Stimulated activated CD8-positive, alpha-beta memory T cell treated with anti-CD3 and anti-CD28 coated beads, Interleukin-12 subunit alpha, Interleukin-12 subunit beta, amount 100 ng/mL, for 24 hours (primary cell): ENCODE data around the gene P2RX6.
"Not testable (repeated sequence)": the region's sequence is repeated elsewhere in the genome, so short reads cannot be mapped to it uniquely, and the experiment has no call there.

ENCODE experiments used
- DNase-seq: peaks from one replicate; pipeline ENCODE4 v3.0.0-alpha.2; 2020; ENCODE audit errors: extremely low read depth

P2RX6 gene

DNA sequence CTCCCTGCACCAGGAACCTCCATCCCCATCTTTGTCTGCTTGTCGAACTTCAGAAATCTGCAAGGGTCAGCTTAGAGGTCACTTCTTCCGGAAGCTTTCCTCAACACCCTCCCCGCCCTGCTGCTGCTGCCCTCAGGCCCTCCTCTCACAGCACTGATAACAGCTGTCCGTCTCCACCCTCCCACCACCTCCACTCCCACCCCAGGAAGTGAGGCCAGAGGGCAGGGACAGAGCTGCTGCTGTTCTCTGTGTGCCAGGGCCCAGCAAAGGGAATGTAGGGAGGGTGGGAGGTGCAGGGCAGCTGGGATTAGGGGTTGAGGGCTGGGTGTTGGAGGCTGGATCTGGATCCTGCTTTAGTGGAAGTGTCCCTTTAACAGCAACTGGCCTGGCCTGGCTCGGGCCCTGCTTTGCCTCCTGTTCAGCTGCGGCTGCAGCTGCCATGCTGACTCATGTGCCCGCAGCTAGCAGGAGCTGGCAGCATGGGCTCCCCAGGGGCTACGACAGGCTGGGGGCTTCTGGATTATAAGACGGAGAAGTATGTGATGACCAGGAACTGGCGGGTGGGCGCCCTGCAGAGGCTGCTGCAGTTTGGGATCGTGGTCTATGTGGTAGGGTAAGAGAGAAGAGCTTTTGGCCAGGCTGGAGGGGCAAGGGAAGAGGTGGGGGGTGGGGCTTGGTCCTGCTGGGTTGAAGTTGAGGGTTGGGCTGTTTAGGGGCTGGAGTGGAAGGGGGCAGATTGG lies at the start of gene P2RX6:
Gene P2RX6 (plus strand): TSS at position 440 of the 740 bp plus-strand sequence. CDS start 10 bp downstream, at position 450.
- DNase-seq, result no peak

GRCh38 chr22:20965888-20966855 lies 48.8 kb upstream of the P2RX6 start:
- no peak for DNase-seq

- no peak for DNase-seq
Measured at GRCh38 chr22:20966883-20967696, 47.9 kb upstream of the P2RX6 start, which contains the start of gene AIFM3. AIFM3 (plus strand) TSS chr22:20967255; CDS start chr22:20967945, 690 bp downstream.

GRCh38 chr22:20967697-20968211 lies 47.2 kb upstream of the P2RX6 start:
- no peak for DNase-seq

DNA sequence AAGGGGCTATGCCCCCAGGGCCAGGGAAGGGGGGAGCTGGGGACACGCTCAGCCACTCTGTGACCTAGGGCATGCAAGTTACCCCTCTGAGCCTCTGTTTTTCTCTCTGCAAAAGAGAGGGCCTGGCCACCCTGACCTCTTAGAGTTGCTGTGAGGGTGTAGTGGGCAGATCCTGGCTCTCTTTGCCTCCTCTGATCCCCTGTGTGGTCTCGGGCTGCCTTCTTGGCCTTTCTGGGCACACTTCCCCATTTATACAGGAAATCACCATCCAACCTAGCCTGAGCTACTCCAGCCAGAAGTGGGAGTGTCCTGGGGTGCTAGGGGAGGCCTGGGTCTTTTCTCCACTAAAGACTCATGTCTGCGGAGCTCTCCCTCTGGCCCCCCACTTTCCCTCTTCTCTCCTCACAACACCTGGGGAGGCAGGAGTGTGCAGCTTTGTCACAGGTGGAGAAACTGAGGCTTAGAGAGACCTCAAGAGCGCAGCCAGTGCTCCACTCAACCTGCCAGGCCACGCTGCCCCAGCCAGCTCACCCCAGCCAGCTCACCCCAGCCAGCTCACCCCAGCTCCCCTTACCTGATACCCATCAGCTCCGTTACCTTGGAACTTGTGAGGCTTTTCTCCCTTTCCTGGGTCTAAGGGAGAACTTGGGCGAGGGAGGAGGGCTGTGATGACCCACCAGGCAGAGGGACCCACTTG lies 46.5 kb upstream of the P2RX6 start:
- DNase-seq, result no peak

- no peak for DNase-seq
Measured at GRCh38 chr22:20970939-20971657, 43.9 kb upstream of the P2RX6 start.

GRCh38 chr22:20972014-20972694 lies 42.8 kb upstream of the P2RX6 start:
- DNase-seq, result not testable (repeated sequence)

DNA sequence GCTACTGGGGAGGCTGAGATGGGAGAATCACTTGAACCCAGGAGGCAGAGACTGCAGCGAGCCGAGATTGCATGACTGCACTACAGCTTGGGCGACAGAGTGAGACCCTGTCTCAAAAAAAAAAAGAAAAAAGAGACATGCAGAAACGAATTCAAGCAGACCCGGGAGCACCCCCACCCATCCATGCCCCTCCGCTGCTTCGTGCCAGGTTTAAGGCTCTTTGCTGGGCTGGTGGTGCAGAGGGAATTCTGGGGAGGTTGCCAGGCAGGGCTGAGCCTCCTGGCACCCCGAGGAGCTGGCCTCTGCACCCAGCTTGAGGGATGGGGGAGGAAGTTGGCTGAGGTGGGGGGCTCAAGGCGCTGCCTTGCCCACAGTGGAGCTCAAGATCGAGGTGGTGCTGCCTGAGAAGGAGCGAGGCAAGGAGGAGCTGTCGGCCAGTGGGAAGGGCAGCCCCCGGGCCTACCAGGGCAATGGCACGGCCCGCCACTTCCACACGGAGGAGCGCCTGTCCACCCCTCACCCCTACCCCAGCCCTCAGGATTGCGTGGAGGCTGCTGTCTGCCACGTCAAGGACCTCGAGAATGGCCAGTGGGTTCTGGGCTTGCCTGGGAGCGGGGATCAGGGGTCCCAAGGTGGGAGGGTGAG lies 41.9 kb upstream of the P2RX6 start:
- no peak for DNase-seq

GRCh38 chr22:20973634-20974286 lies 41.2 kb upstream of the P2RX6 start:
- no peak for DNase-seq

GRCh38 chr22:20974336-20974955 lies 40.5 kb upstream of the P2RX6 start:
- DNase-seq, result no peak

GRCh38 chr22:20975541-20976290 lies 39.2 kb upstream of the P2RX6 start:
- DNase-seq, result no peak

- no peak for DNase-seq
Measured at GRCh38 chr22:20976291-20976877, 38.6 kb upstream of the P2RX6 start.

- DNase-seq, result no peak
Measured at GRCh38 chr22:20977019-20977418, 37.9 kb upstream of the P2RX6 start.

DNA sequence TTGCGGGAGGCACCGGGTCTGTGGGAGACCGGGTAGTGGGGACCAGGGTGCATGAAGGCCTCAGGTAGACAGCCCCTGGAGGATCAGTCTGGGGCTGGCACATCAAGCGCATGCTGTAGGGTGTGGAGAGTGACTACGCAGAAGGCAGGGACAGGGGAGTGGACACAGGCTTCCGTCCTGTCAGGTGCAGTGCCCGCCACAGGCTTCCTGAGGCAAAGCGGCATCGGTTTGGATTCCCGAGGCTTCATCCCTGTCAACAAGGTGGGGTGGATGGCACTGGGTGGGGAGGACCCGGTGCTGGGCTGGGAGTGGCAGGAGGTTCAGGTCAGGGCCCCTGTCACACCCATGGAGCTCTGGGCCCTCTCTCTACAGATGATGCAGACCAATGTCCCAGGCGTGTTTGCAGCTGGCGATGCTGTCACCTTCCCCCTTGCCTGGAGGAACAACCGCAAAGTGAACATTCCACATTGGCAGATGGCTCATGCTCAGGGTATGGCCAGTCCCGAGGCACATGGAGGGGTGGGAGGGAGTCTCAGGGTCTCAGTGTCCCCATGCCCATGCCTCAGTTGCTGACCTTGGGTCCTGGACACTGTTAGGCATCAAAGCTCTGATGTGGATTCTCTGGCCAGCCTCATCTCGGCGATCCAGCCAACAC lies 37.3 kb upstream of the P2RX6 start:
- no peak for DNase-seq

- DNase-seq, result no peak
Measured at GRCh38 chr22:20978419-20978818, 36.5 kb upstream of the P2RX6 start.

DNA sequence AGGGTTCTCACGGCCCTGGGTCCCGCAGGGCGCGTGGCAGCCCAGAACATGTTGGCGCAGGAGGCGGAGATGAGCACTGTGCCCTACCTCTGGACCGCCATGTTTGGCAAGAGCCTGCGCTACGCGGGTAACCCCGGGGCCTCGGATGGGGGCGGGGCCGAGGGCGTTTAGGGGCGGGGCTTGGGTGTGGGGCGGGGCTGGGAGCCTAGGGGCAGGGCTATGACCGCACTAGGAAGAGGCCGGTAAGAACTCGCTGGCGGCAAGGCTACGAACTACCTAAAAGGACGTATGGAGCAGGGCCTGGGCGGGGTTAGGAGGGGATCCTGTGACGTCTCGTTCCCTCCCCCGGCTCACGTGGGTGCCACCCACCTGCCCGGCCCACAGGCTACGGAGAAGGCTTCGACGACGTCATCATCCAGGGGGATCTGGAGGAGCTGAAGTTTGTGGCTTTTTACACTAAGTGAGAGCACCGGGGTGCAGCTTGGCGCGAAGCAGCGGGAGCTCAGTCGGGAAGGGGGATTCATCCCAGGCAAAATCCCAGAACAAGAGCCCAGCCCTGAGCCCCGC lies 35.6 kb upstream of the P2RX6 start:
- no peak for DNase-seq
